RCC 7860 (cell line): ENCODE data around the gene CTDSP2.
A peak's percentile ranks its signal among the peaks of the same experiment; 100 is the strongest.
"Not testable (repeated sequence)": the region's sequence is repeated elsewhere in the genome, so short reads cannot be mapped to it uniquely, and the experiment has no call there.

Experiments used
- DNase-seq: peaks from one replicate; pipeline ENCODE4 v3.0.0-alpha.2; 2015; ENCODE audit warnings: low spot score
- FAIRE-seq: peaks from 2 replicates; lab custom pipeline; 2012; peaks lifted over from hg19 to GRCh38; lab: Jason Lieb, UNC

The CTDSP2 gene

DNA sequence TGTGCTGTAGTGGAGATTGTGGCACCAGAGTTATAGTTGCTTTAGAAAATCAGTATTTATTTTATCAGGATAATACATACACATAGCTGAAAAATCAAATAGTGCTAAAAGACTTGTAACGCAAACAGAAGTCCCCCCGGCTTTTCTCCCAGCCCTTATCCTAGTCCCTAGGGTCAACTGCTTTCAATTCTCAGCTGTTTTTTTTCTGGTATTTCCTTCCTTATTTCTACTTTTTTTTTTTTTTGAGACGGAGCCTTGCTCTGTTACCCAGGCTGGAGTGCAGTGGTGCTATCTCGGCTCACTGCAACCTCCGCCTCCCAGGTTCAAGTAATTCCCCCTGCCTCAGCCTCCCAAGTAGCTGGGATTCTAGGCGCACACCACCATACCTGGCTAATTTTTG lies 8.4 kb upstream of the CTDSP2 start:
- DNase-seq (no peak), FAIRE-seq (no peak)

DNA sequence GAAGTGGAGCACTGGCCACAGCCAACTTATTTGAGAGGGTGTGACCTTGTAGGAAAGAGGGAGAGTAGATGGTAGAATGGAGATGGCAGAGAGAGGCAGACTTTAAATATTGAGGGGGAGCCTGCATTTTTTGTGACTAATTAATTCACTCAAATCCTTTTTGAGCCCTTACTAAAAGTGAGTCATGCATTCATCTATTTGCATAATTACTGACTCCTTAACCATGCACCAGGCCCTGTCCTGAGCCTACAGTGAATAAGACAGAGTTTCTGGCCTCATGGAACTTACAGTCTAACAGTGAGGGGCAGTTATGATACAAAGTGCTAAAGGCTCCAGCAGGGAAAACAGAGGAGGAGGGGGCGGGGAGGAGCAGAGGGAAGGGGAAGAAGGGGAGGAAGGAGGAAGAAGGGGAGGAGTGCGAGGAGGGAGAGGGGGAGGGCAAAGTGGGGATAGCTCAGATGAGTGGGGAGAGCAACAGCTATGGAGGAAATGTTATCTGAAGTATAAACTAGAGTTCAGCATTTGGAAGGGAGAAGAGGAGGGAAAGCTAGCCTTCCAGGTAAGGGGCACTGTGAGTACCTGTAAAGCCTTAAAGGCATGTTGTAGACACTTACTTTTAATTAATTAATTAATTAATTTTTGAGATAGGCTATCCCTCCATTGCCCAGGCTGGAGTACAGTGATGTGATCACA lies 7.5 kb upstream of the CTDSP2 start:
- FAIRE-seq (no peak), DNase-seq (no peak)

DNA sequence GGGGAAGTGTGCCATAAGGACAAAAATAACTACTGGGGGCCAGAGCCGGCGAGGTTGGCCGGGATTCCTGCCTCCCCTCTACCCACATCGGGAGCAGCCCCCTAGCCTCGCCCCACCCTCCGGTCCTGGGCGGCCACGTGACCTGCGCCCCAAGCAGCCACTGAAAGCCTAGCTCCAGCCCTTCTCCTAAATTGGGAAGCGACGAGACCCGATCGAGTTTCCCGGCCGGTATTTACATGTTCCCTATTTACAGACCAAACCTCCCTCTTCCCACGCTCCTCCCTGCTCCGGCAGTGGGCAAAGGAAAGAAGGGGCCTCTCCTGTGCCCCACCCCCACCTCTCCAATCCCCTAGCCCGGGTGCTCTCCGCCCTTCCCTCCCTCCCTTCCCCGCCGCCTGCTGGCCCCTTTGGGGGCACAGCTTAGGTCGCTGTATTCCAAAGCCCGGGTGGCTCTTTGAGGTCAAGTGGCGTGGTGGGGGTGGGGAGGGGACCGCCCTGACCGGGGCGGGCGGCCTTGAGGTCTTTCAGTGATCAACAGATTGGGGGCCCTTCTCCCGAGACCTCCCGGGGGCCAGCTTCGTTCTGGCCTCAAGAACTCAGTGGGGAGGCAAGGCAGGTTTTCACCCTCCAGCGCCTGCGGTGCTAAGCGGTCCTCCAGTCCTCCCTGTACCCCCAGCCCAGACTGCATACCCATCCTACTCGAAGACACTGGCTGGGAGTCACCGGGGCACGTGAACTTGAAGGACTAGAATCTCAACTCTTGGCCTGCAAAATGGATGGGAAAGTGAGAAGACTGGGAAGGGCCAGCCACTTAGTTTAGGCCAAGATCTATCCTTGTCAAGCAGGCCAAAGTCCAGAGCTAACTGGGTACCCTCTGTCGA lies 6.3 kb upstream of the CTDSP2 start:
- no peak for FAIRE-seq
- no peak for DNase-seq

DNA sequence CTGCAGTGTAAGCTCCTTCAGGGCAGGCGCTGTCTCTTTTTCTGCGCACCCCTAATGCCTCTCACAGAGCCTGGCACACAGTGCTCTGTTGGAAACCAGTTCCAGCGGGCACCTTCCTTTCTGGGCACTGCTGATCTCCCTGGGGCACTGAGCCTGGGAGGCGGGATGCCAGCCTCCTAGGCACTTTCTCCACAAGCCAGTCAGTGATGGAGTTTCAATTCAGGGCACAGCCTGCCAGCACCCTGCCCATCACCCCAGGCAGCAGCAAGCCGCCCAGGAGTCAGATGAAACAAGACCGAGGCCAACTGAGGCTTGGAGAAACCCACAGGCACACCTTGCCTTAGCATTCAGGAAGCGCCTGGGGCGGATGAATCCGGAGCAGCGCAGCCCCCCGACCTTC lies 5.7 kb upstream of the CTDSP2 start:
- FAIRE-seq (no peak), DNase-seq (no peak)

DNA sequence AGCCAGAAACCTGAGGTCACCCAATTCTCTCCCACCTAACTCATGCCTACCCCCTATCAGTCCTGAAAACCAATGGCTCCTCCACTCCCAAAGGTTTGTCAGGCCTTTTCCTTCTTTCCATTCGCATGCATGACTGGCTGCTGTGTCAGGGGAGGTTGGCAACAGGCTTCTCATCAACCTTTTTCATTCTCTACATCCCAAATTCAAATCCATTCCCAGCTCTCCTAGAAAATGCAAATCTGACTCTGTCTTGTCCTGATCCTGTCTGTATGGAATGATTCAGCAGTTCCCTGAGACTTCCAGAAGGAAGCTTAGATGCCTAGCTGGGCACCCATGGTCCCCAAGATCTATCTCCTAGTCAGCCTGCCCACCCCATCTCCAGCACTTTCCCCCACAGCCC lies 5.0 kb upstream of the CTDSP2 start:
- DNase-seq (no peak), FAIRE-seq (no peak)

DNA sequence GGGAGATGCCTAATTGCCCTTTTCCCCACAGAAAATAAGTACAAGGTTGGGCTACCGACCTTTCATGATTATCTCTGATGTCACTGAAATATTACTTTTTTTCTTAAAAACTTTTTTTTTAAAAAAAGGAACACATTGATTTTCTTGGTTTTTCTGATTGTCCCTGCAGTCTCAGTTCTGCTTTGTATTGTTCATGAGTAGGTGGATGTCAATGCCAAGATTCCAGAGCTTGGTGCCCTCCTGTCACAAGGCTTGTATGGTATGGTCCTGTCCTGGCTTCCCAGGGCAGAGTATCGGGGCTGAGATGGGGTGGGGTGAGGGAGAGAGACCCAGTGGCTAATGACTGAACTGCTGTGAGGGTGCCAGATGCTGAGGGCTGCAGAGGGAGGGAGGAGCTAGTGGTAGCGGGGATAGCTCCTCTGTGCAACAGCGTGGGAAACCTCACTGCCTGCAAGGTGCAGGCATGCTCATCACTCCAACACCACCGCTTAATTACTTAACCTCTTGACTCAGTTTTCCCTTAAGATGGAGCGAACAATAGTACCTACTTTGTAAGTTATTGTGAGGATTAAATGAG lies 4.4 kb upstream of the CTDSP2 start:
- DNase-seq, result no peak
- FAIRE-seq, result no peak

DNA sequence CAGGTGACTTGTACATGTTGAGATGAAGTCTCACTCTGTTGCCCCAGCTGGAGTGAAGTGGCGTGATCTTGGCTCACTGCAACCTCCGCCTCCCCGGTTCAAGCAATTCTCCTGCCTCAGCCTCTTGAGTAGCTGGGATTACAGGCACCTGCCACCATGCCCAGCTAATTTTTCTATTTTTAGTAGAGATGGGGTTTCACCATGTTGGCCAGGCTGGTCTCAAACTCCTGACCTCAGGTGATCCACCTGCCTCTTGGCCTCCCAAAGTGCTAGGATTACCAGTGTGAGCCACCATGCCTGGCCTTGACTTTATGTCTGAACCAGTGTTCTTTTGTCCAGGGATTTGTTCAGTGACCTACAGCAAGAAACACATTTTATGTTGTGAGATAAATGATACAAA lies 2.9 kb upstream of the CTDSP2 start:
- not testable (repeated sequence) for FAIRE-seq, DNase-seq

DNA sequence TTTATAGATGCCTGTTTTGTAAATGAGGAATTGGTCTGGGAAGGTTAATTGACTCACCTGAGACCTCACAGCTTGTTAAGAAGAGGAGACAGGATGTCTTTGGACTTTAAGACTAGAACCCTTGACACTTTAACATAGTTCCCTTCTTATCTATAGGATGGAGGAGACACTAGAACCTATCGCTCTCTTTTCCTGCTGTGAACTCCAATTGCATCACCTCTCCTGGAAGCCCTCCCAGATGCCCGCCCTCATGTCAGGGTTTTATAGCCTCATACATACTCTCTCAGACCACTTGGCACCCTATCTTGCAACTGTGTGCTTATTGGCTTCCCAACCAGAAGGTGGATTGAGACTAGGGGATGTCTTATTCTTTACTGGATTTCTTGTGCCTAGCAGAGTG lies 2.5 kb upstream of the CTDSP2 start:
- DNase-seq, result no peak

DNA sequence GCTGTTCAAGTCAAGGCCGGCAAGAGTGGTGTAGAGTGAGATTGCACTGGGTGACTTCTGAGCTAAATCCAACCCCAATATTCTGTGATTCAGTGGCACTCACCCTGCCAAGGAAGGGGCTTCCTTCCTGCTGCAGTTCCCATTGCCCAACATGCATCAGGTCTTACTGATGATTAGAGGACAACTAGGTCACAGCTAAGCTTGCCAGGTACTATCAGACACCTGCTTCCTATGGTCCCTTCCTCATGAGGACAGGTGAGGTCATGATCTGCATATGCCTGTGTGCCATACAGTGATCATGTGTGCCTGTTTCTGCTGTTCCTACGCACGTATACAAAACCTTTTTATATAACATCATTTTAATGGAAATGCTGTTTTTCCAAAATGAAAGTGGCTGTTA lies 1.7 kb upstream of the CTDSP2 start:
- FAIRE-seq (no peak), DNase-seq (no peak)

More for the DNA sequence above, 2.5 kb upstream of the CTDSP2 start:
- FAIRE-seq, result no peak

DNA sequence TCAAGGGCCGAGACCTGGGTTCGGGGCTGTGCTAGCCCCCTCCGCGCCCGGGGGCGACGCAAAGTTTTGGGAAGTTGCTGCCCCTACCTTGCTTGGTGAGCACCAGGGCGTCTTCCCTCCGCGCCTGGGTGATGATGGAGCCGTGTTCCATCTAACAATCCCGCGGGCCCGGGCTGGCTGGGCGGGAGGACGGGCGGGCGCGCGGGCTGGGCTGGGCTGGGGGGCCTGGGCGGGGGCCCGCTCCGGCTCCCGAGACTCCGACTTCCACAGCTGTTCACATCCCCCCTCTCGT lies 298 bp downstream of the CTDSP2 start:
- no peak for DNase-seq
- FAIRE-seq, result no peak

DNA sequence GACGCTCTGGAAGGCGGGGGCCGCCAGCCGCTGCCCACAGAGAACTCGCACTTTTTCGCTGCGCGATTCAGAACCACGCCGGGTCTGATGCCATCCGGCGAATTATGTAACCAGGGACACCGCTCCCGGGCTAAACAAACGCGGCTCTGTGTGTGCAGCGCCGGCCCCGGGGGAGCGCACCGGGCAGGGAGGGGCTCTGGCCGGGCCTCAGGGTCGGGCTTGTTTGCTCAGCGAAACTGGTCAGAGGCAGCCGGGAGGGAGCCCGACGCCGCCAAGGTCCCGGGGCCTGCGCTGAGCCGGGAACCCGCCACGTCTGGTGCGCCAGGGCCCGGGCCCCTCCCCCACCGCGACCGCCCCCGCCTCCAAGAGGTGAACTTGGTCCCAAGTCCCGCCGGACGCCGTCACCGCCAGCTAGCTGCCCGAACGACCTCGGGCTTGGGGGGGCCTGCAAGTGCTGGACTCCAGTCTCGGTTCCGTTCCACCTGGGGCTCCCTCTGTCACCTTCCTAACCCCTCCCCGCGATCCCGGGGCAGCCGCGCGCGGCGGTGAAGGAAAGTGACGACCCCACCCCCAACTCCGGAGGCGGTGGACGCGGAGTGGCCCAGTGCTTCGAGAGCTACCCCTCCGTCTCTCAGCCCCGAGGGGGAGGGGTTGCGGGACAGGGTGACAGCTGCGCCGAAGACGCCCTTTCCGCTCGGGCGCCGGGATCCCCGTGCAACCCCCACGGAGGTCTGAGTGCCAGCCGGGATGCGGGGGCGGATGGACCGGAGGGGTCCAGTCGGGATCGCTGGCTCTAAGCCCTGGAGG lies 848 bp downstream of the CTDSP2 start:
- DNase-seq (peak; percentile 6), FAIRE-seq (no peak)

DNA sequence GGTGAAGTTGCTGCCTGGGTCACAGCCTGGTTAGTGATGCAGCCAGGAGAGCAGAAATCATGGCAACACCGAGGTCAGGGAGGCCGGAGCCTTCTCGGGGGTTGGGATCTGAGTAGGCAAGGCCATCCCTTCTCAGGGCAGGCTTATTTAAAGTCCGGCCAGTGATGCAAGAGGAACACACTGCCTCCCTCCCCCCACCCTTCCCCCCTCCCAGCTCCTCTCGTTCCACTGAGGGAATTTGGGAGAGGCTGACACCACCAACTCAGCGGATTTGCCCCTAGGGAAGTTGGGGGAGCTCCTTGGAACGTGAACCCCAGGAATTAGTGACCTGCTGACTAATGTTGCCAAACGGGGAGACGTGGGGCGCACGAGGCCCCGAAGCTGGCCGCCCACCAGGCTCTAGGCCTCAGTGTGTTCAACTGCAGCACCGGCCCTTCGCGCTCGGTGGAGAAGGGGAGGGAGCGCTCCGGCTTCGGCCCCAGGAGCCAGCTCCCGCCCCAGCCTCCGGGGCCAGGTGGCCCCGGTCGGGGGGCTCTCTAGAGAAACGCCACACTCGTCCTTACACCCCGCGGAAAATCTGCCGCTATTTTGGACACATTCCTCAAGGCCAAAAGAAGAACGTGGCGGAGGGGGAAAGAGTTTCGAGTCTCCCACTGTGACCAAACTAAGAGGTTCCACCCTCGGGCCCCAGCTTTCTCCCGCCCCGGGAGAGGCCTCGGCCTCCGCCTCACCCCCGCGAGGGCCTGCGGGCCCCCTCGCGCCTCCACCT lies 1.6 kb downstream of the CTDSP2 start:
- DNase-seq, result peak; percentile 49

DNA sequence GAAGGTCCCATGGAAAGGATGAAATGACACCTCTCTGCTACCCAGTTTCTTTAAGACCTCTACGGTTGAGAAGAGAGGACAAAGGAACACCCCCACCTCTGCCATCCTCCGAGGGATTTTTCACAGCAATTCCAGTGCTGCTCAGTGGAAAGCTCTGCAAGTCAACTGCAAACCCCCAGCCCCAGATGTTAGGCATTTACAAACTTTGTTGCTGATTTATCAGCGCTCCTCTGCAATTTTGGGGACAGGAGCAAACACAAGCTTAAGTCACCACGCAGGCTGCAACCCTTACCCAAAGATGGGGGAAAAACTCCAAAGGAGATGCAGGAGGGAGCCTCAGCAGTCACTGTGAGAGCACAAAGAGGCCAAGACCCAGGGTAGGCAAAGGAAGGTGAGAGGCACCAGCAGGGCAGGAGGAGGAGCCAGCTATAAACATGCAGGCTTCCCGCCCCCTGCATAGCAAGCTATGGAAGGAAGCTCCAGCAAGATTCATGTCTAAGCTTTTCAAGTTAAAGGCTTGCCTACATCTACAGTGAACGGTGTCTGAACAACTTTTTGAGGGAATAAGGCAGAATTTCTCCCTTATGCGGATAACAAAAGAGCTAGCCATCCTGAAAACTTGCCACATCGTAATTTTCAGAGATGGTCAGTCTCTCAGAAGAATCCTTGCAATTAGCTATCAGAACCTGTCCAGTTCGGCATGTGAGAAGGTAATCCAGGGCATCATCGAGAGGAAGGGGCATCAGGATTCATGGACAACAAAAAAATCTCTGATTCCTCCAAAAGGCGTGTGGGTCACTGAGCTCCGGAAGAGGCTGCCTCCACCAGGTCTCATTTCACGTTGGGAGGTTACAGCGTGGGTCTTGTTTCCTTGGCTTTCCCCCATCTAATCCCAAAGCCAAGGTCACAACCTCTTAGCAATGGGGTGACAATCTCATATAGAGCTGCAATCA lies 3.9 kb downstream of the CTDSP2 start:
- FAIRE-seq, result no peak

More for the DNA sequence above, 1.6 kb downstream of the CTDSP2 start:
- FAIRE-seq, result no peak

DNA sequence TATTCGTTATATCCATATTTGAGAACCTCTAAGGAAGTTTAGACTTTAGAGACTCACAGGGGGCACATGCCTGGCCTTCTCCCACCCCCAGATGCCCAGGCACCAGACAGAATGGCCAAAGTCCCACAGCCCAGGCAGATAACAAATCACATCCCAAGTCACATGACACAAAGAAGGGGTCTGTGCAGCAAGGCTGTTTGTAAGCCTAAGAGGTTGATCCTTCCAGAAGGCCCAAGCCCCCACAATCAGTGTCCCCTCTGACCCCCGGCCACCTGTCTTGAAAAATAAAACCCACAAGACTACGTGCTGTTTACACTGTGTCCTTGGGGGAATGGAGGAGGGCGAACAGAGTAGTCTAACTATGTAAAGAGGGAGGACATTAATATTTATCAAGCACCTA lies 5.1 kb downstream of the CTDSP2 start:
- FAIRE-seq, result no peak

More for the DNA sequence above, 3.9 kb downstream of the CTDSP2 start:
- DNase-seq, result no peak

DNA sequence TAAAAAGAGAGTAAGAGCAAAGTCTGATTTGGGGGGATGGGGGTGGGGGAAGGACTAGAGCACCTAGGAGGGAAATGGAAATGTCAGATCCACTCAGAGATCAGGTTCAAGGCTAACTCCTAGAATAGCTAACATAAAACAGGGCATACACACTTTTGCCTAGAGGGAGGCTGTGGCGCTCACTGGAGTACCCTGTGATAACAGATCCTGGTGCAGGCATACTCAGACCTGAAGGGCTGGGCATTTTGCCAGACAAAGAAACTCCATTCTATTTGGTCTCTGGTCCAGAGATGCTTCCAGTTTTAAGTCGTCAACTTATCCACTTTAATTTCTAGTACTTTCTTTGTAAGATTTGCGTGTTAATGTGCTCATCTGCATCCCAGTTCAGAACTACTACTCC lies 5.8 kb downstream of the CTDSP2 start:
- no peak for DNase-seq
- FAIRE-seq, result no peak

More for the DNA sequence above, 5.1 kb downstream of the CTDSP2 start:
- no peak for DNase-seq

DNA sequence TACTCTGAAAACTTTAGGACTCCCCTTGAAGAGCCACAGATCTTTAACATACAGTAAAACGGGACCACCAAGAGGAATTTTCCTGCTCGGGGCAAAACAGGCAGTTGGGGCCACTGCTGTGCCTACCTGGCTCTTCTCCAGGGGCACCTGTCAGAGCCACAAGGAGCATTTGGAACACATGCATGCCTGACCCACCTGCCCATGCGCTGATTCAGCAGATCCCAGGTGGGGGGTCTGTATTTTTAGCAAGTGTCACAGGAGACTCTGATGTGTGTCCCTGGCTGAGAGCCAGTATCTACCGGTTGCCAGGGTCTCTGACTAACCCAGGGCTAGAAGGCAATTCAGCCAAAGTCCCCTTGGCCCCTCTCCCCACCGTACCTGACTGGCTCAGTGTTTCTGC lies 6.5 kb downstream of the CTDSP2 start:
- DNase-seq (no peak), FAIRE-seq (no peak)

DNA sequence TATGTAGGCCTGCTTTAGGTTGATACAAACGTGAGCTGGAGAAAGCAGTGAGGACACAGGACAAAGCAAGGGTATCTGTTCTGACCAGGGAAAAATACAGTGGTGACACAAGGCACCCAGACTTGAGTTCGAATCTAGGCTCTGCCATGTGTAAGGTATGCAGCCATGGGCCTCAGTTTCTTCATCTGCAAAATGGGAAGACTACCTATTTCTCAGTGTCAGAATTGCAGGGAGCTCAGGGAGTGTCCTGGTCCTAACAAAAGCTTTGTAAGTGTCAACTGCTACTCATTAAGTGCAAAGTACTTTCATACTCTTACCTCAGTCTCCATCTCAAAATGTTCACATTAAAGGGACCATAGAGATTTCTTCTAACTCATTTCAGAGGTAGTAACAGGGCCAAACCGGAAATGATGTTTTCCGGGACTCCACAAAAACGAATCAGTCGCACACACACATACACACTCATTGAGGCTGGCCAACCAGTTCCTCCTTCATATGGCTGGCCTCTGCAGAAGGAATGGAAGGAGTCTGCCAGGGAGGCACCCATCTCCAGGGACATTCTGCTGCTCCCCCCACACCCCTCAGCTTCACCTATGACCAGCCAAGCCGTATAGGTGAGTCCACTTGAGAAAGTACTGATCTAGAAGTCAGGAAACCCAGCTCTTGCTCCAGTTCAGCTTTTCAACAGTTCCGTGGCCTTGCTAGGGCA lies 7.8 kb downstream of the CTDSP2 start:
- FAIRE-seq, result no peak

DNA sequence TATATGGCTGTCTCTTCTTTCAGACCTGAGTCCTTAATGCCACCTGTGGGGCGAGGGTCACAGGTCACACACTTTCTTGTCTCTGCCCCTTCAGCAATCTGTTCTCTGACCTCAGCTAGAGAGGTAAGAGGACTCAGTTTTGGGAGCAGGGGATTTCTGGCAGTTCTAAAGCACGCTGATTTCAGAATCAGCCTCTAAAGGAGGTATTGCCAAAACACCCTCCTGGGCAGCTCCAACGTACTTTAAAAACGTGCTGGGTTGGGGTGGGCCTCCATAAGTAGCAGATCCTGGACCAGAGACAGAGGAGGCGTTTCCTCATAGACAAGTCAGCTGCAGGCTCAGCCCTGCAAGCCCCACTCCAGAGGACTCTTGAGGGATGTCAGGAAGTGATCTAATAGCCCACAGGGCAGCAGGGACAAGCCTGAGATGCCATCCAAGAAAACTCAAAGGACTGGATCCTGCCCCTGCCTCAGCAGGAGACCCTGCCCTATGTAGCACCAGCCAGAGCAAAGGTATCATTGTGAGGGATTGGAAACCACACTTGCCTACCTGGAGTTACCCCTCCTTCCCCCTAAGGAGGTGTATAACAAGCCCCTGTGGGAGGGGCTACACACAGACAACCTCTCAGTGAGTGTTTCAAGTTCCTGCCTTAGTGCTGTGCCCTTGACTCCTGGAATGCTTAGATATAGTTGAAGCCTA lies 8.5 kb downstream of the CTDSP2 start:
- FAIRE-seq (no peak), DNase-seq (no peak)

More for the DNA sequence above, 7.8 kb downstream of the CTDSP2 start:
- DNase-seq, result no peak
